Osteoblast (primary cell): ENCODE measurements around the gene ZCWPW1. TPM values are rescaled to one million over a fixed set of nuclear protein-coding genes. Genes with fewer than 3 reads are reported as not detected.
"Not testable (repeated sequence)": the region's sequence is repeated elsewhere in the genome, so short reads cannot be mapped to it uniquely, and the experiment has no call there.

Source experiments
- DNase-seq: peaks from one replicate; pipeline ENCODE4 v3.0.0; 2011; ENCODE audit warnings: low spot score, mixed read lengths; ENCODE audit not compliant: insufficient read length; ENCODE audit errors: missing footprints
- H2AFZ ChIP-seq: 2 replicates; pipeline ENCODE4 v1.6.0; 2011; ENCODE audit warnings: mild to moderate bottlenecking, low read length
- H3K27ac ChIP-seq: 2 replicates; pipeline ENCODE4 v1.5.1; 2011; ENCODE audit warnings: mild to moderate bottlenecking, low read depth, low read length, moderate library complexity
- H3K27me3 ChIP-seq: 2 replicates; pipeline ENCODE4 v1.6.0; 2012; ENCODE audit warnings: mild to moderate bottlenecking, control low read depth, inconsistent platforms, low read length, moderate library complexity; ENCODE audit not compliant: insufficient read depth
- H3K36me3 ChIP-seq: 2 replicates; pipeline ENCODE4 v1.5.1; 2011; ENCODE audit warnings: mild to moderate bottlenecking, low read length, control low read depth, moderate library complexity; ENCODE audit not compliant: insufficient read depth
- H3K4me1 ChIP-seq: 2 replicates; pipeline ENCODE4 v1.5.1; 2011; ENCODE audit warnings: mild to moderate bottlenecking, low read length, control low read depth, moderate library complexity; ENCODE audit not compliant: insufficient read depth
- H3K4me2 ChIP-seq: 2 replicates; pipeline ENCODE4 v1.6.0; 2011; ENCODE audit warnings: mild to moderate bottlenecking, low read length; ENCODE audit not compliant: insufficient read depth
- H3K4me3 ChIP-seq: fragments of 200-600 bp; sonication (generic); 3 replicates; pipeline ENCODE4 v1.5.1; 2012; ENCODE audit warnings: mild to moderate bottlenecking, low read length, inconsistent platforms; ENCODE audit not compliant: insufficient read depth
- H3K79me2 ChIP-seq: 2 replicates; pipeline ENCODE4 v1.6.0; 2012; ENCODE audit warnings: mild to moderate bottlenecking, low read length, control low read depth, inconsistent platforms; ENCODE audit not compliant: insufficient read depth
- H3K9me3 ChIP-seq: 2 replicates; pipeline ENCODE4 v1.5.1; 2011; ENCODE audit warnings: low read depth, low read length, control low read depth
- H4K20me1 ChIP-seq: 2 replicates; pipeline ENCODE4 v1.6.0; 2012; ENCODE audit warnings: mild to moderate bottlenecking, low read length, control low read depth; ENCODE audit not compliant: insufficient read depth
- CTCF ChIP-seq: IDR thresholded peaks from 2 replicates; pipeline ENCODE4 v1.5.1; 2011; ENCODE audit warnings: mild to moderate bottlenecking, low read depth, low read length, moderate library complexity; ENCODE audit errors: extremely low read depth
- total RNA-seq: library from RNA; depleted of rRNA; stranded (reverse); fragments of >200 nt; gene quantifications from 2 replicates; pipeline ENCODE4 v1.2.3, GENCODE V29; 2012

ZCWPW1 gene
- total RNA-seq, 1 donor: 2.2 TPM

GRCh38 chr7:100364480-100364879, 64.0 kb downstream of the ZCWPW1 start:
- no peak overlapping the region for H3K4me3 ChIP-seq
- H2AFZ ChIP-seq: no peak overlapping the region
- TF ChIP-seq CTCF: no peak
- no peak overlapping the region for H3K4me2 ChIP-seq
- H3K9me3 ChIP-seq: no peaks in the 10 kb centered on the region
- no peak for DNase-seq
- no peak overlapping the region for H3K27ac ChIP-seq
- H3K27me3 ChIP-seq: no peaks in the 10 kb centered on the region
- H3K79me2 ChIP-seq: no peaks in the 10 kb centered on the region
- no peaks in the 10 kb centered on the region for H3K4me1 ChIP-seq
- H4K20me1 ChIP-seq: no peaks in the 10 kb centered on the region
- peaks cover 41% of the 10 kb centered on the region for H3K36me3 ChIP-seq

- H4K20me1 ChIP-seq, H2AFZ ChIP-seq: not testable (repeated sequence)
- peaks cover 48% of the 10 kb centered on the region for H3K36me3 ChIP-seq
Observed at GRCh38 chr7:100363797-100364196, 64.7 kb downstream of the ZCWPW1 start.

GRCh38 chr7:100363098-100363497, 65.4 kb downstream of the ZCWPW1 start:
- no peaks in the 10 kb centered on the region for H3K27me3 ChIP-seq
- no peak for TF ChIP-seq CTCF
- H3K4me1 ChIP-seq: no peaks in the 10 kb centered on the region

More at GRCh38 chr7:100363797-100364196, 64.7 kb downstream of the ZCWPW1 start:
- not testable (repeated sequence) for DNase-seq, H3K27ac ChIP-seq, H3K27me3 ChIP-seq, H3K4me3 ChIP-seq, H3K79me2 ChIP-seq, H3K9me3 ChIP-seq, H3K4me1 ChIP-seq, H3K4me2 ChIP-seq

GRCh38 chr7:100360135-100360854, 68.2 kb downstream of the ZCWPW1 start:
- Histone ChIP-seq H2AFZ (no peak overlapping the region), H3K4me3 (no peak overlapping the region)

More at GRCh38 chr7:100363098-100363497, 65.4 kb downstream of the ZCWPW1 start:
- Histone ChIP-seq H2AFZ (no peak overlapping the region), H4K20me1 (no peaks in the 10 kb centered on the region), H3K4me3 (no peak overlapping the region), H3K27ac (no peak overlapping the region), H3K36me3 (peaks cover 54% of the 10 kb centered on the region), H3K4me2 (no peak overlapping the region), H3K9me3 (no peaks in the 10 kb centered on the region), H3K79me2 (no peaks in the 10 kb centered on the region)
- no peak for DNase-seq

More at GRCh38 chr7:100360135-100360854, 68.2 kb downstream of the ZCWPW1 start:
- no peak overlapping the region for H3K27ac ChIP-seq
- DNase-seq: no peak
- H3K27me3 ChIP-seq: no peaks in the 10 kb centered on the region
- no peak for TF ChIP-seq CTCF
- no peak overlapping the region for H3K4me2 ChIP-seq
- H4K20me1 ChIP-seq: peaks cover 3% of the 10 kb centered on the region
- no peaks in the 10 kb centered on the region for H3K79me2 ChIP-seq
- no peaks in the 10 kb centered on the region for H3K4me1 ChIP-seq
- no peaks in the 10 kb centered on the region for H3K9me3 ChIP-seq
- peaks cover 59% of the 10 kb centered on the region for H3K36me3 ChIP-seq
